H1 (cell line): ENCODE results near the gene TMEM235. TPM values are rescaled to one million over a fixed set of nuclear protein-coding genes. Genes with fewer than 3 reads are reported as not detected.

Experiments
- CTCF ChIA-PET: fragments of 300-600 bp; sonication (Branson Sonifier 250); formaldehyde crosslinking; loops from one replicate; lab custom pipeline; 2021; ENCODE audit not compliant: partially characterized antibody; lab: Charles Lee
- POLR2A ChIA-PET: fragments of 300-600 bp; sonication (Branson Sonifier 250); formaldehyde crosslinking; loops from one replicate; lab custom pipeline; 2021; ENCODE audit warnings: inconsistent platforms; ENCODE audit not compliant: partially characterized antibody; lab: Charles Lee
- DNase-seq, 2 experiments: peaks; one replicate each; pipeline versions ENCODE4 v3.0.0 to v3.0.0-alpha.2; 2010 to 2022; ENCODE audit warnings: low spot score in 2 of 2, low read depth in 1 of 2, mixed read lengths in 1 of 2
- FAIRE-seq: peaks from 2 replicates; lab custom pipeline; 2011; peaks lifted over from hg19 to GRCh38; lab: Jason Lieb, UNC
- H2AFZ ChIP-seq: 2 replicates; pipeline ENCODE4 v1.8.1; 2012; ENCODE audit warnings: low read length, inconsistent platforms
- H2AK5ac ChIP-seq: 2 replicates; pipeline ENCODE4 v1.6.1; 2013; ENCODE audit warnings: low read depth, low read length
- H2BK120ac ChIP-seq: replicated peaks from 2 replicates; pipeline ENCODE3; 2013; ENCODE audit warnings: low read depth, low read length, inconsistent platforms
- H2BK12ac ChIP-seq: 2 replicates; pipeline ENCODE4 v1.6.1; 2013; ENCODE audit warnings: low read depth, low read length
- H2BK15ac ChIP-seq: 2 replicates; pipeline ENCODE4 v1.6.1; 2013; ENCODE audit warnings: low read length
- H2BK20ac ChIP-seq: 2 replicates; pipeline ENCODE4 v1.6.1; 2013; ENCODE audit warnings: low read length
- H2BK5ac ChIP-seq: 2 replicates; pipeline ENCODE4 v1.6.1; 2013; ENCODE audit warnings: low read depth, low read length
- H3K14ac ChIP-seq: 2 replicates; pipeline ENCODE4 v1.6.1; 2013; ENCODE audit warnings: inconsistent platforms; ENCODE audit not compliant: insufficient read length
- H3K18ac ChIP-seq: 2 replicates; pipeline ENCODE4 v1.6.1; 2013; ENCODE audit warnings: low read length; ENCODE audit errors: extremely low read depth
- H3K23ac ChIP-seq: 2 replicates; pipeline ENCODE4 v1.6.1; 2013; ENCODE audit warnings: inconsistent platforms; ENCODE audit not compliant: insufficient read length
- H3K23me2 ChIP-seq: 2 replicates; pipeline ENCODE4 v1.6.1; 2013; ENCODE audit warnings: low read depth, low read length
- H3K27ac ChIP-seq: 2 replicates; pipeline ENCODE4 v1.6.1; 2011; ENCODE audit warnings: low read depth, low read length, inconsistent platforms
- H3K27me3 ChIP-seq, 4 experiments: replicated peaks in 1 of 4; 1 replicate in 1 of 4; 2 replicates in 3 of 4; pipeline versions ENCODE4 v1.6.1 to v1.8.1; 2011 to 2013; ENCODE audit warnings: low read length in 3 of 4, mild to moderate bottlenecking in 3 of 4, inconsistent platforms in 2 of 4, mixed read lengths in 2 of 4, moderate library complexity in 1 of 4; ENCODE audit not compliant: control insufficient read depth in 3 of 4, insufficient read depth in 3 of 4; ENCODE audit errors: extremely low read depth in 1 of 4
- H3K36me3 ChIP-seq, 4 experiments: 2 replicates each; pipeline versions ENCODE4 v1.6.1 to v1.8.1; 2011 to 2013; ENCODE audit warnings: mild to moderate bottlenecking in 4 of 4, low read length in 3 of 4, moderate library complexity in 2 of 4, control low read depth in 1 of 4, inconsistent platforms in 1 of 4; ENCODE audit not compliant: insufficient read depth in 4 of 4, control insufficient read depth in 2 of 4
- H3K4ac ChIP-seq: replicated peaks from 2 replicates; pipeline ENCODE3; 2013; ENCODE audit warnings: low read length, low read depth, mixed read lengths, inconsistent platforms; ENCODE audit not compliant: insufficient read length
- H3K4me1 ChIP-seq, 4 experiments: replicated peaks in 1 of 4; 1 replicate in 1 of 4; 2 replicates in 3 of 4; pipeline versions ENCODE4 v1.6.1 to v1.8.1; 2011 to 2013; ENCODE audit warnings: low read length in 3 of 4, inconsistent platforms in 2 of 4, mixed read lengths in 1 of 4; ENCODE audit not compliant: insufficient read depth in 4 of 4, control insufficient read depth in 3 of 4
- H3K4me2 ChIP-seq, 2 experiments: 2 replicates each; pipeline versions ENCODE4 v1.6.1 to v1.8.1; 2011 to 2013; ENCODE audit warnings: low read depth in 2 of 2, low read length in 2 of 2, control low read depth in 1 of 2, inconsistent platforms in 1 of 2, mild to moderate bottlenecking in 1 of 2; ENCODE audit not compliant: insufficient read depth in 1 of 2
- H3K4me3 ChIP-seq, 4 experiments: fragments of 200-600, 300-600 bp in 1 of 4; sonication (generic), shearing (Covaris generic), sonication (Bioruptor Twin) in 1 of 4; 2 replicates each; pipeline versions ENCODE4 v1.5.1 to v1.8.1; 2011 to 2016; ENCODE audit warnings: low read length in 4 of 4, low read depth in 3 of 4, control low read depth in 2 of 4, inconsistent platforms in 2 of 4, mild to moderate bottlenecking in 2 of 4, mixed read lengths in 1 of 4, moderate library complexity in 1 of 4; ENCODE audit not compliant: insufficient read depth in 2 of 4; ENCODE audit errors: extremely low read depth in 1 of 4
- H3K56ac ChIP-seq: replicated peaks from 2 replicates; pipeline ENCODE3; 2013; ENCODE audit warnings: low read depth, mild to moderate bottlenecking, mixed read lengths, low read length, inconsistent platforms; ENCODE audit not compliant: insufficient read length
- H3K79me1 ChIP-seq: 2 replicates; pipeline ENCODE4 v1.6.1; 2013; ENCODE audit warnings: low read depth, low read length, control low read depth
- H3K79me2 ChIP-seq, 2 experiments: 2 replicates each; pipeline versions ENCODE4 v1.6.1 to v1.8.1; 2012 to 2013; ENCODE audit warnings: low read length in 2 of 2, mild to moderate bottlenecking in 2 of 2, inconsistent platforms in 1 of 2; ENCODE audit not compliant: insufficient read depth in 2 of 2, control insufficient read depth in 1 of 2
- H3K9ac ChIP-seq, 4 experiments: replicated peaks in 1 of 4; 1 replicate in 1 of 4; 2 replicates in 3 of 4; pipeline versions ENCODE4 v1.6.1 to v1.8.1; 2011 to 2013; ENCODE audit warnings: low read depth in 3 of 4, low read length in 3 of 4, control low read depth in 2 of 4, mild to moderate bottlenecking in 2 of 4, moderate library complexity in 2 of 4, inconsistent platforms in 1 of 4; ENCODE audit errors: extremely low read depth in 1 of 4
- H3K9me3 ChIP-seq, 2 experiments: 2 replicates each; pipeline versions ENCODE4 v1.6.1 to v1.8.1; 2012 to 2013; ENCODE audit warnings: mild to moderate bottlenecking in 2 of 2, moderate library complexity in 2 of 2, control low read depth in 1 of 2, inconsistent platforms in 1 of 2, low read depth in 1 of 2, low read length in 1 of 2, mixed read lengths in 1 of 2; ENCODE audit not compliant: insufficient read depth in 2 of 2
- H4K20me1 ChIP-seq, 2 experiments: replicated peaks in 1 of 2; 2 replicates each; pipeline versions ENCODE3 to v1.8.1; 2011 to 2013; ENCODE audit warnings: inconsistent platforms in 2 of 2, low read length in 2 of 2, mild to moderate bottlenecking in 1 of 2; ENCODE audit not compliant: insufficient read depth in 2 of 2, control insufficient read depth in 1 of 2
- H4K5ac ChIP-seq: 2 replicates; pipeline ENCODE4 v1.6.1; 2013; ENCODE audit warnings: low read length, low read depth, mixed read lengths, inconsistent platforms; ENCODE audit not compliant: insufficient read length
- H4K8ac ChIP-seq: 2 replicates; pipeline ENCODE4 v1.8.0; 2013; ENCODE audit warnings: mild to moderate bottlenecking, moderate library complexity, low read length, inconsistent platforms; ENCODE audit not compliant: insufficient read depth; ENCODE audit errors: extremely low read depth
- H4K91ac ChIP-seq: replicated peaks from 2 replicates; pipeline ENCODE3; 2013; ENCODE audit warnings: low read length, mixed read lengths, inconsistent platforms; ENCODE audit not compliant: insufficient read length
- FOSL1 ChIP-seq: IDR thresholded peaks from 2 replicates; pipeline ENCODE4 v1.6.1; 2011; ENCODE audit warnings: mild to moderate bottlenecking, low read depth, low read length, moderate library complexity; ENCODE audit not compliant: insufficient read depth
- KDM1A ChIP-seq: fragments of 200-600, 300-600 bp; sonication (generic); IDR thresholded peaks from 2 replicates; pipeline ENCODE4 v1.7.1; 2016; ENCODE audit warnings: mild to moderate bottlenecking, low read length, borderline replicate concordance
- KDM5A ChIP-seq: fragments of 200-600 bp; IDR thresholded peaks from 2 replicates; pipeline ENCODE4 v1.7.1; 2012; ENCODE audit warnings: mild to moderate bottlenecking, low read length, inconsistent platforms, mixed read lengths
- PHF8 ChIP-seq: fragments of 200-600 bp; sonication (generic); conservative IDR thresholded peaks from 2 replicates; pipeline ENCODE4 v1.7.1; 2012; ENCODE audit warnings: low read depth, mild to moderate bottlenecking, inconsistent platforms, low read length, moderate library complexity
- TAF1 ChIP-seq: IDR thresholded peaks from 2 replicates; pipeline ENCODE4 v1.6.1; 2011; ENCODE audit warnings: mild to moderate bottlenecking, low read depth, low read length
- WGBS, 2 experiments: shearing (Covaris generic) in 1 of 2; methylation state at CpG; one replicate each; pipeline versions ENCODE4 v1.1.6 to v1.1.7; 2013 to 2015; ENCODE audit warnings: low lambda C conversion rate in 2 of 2, mixed read lengths in 2 of 2, inconsistent platforms in 1 of 2, low coverage in 1 of 2, missing lambda C conversion rate in 1 of 2; ENCODE audit not compliant: insufficient replicate concordance in 2 of 2, insufficient coverage in 1 of 2, insufficient read length in 1 of 2; ENCODE audit errors: extremely low coverage in 1 of 2, missing lambda C conversion rate in 1 of 2; 5-methylcytosine and 5-hydroxymethylcytosine counted together
- polyA plus RNA-seq, 7 experiments: library from polyadenylated mRNA; depleted of rRNA in 3 of 7; stranded (reverse) in 5 of 7; unstranded in 2 of 7; fragments of >200 nt in 5 of 7; fragments of 200-250 nt in 2 of 7; gene quantifications; 1 replicate in 5 of 7; 2 replicates in 1 of 7; 4 replicates in 1 of 7; pipeline versions ENCODE4 v1.2.1 to v1.2.3, GENCODE V29; 2011 to 2013; ENCODE audit warnings: missing spikeins in 2 of 7, mixed read lengths in 2 of 7
- total RNA-seq: library from RNA; stranded (reverse); fragmentation: NEBNext Ultra II Directional; extraction: Animal tissue kit (Norgen Biotek cat#: 25700); gene quantifications from 2 replicates; pipeline ENCODE4 v1.2.1, GENCODE V29; 2021

TMEM235 gene
- total and polyA plus RNA-seq, 2 of the 8 experiments (the other 6 are each of a cell fraction or from before 2014, with no cell fraction given) = 0.05 to 0.15 TPM

GRCh38 chr17:78279360-78279990 lies 48.0 kb downstream of the TMEM235 start:
- H3K9me3 ChIP-seq = no peaks in the 10 kb centered on the region
- TF ChIP-seq TAF1 = no peak
- TF ChIP-seq PHF8 = no peak
- TF ChIP-seq FOSL1 = no peak
- TF ChIP-seq KDM5A = no peak
- no peak for TF ChIP-seq KDM1A
- H3K56ac ChIP-seq = no peak overlapping the region
- no peaks in the 10 kb centered on the region for H3K23me2 ChIP-seq
- peak overlapping the region; percentile 24; the same call in 1 of the 2 replicates for H2BK5ac ChIP-seq
- no peak overlapping the region for H3K23ac ChIP-seq
- H3K4me1 ChIP-seq = peaks cover 0 to 18% (median 12%) of the 10 kb centered on the region in 4 experiments; a peak in 5 of 7 replicates
- no peak overlapping the region for H3K14ac ChIP-seq
- no peak overlapping the region for H4K91ac ChIP-seq
- H3K4ac ChIP-seq = no peak overlapping the region
- no peak for DNase-seq
- no peaks in the 10 kb centered on the region for H3K27me3 ChIP-seq
- ChIA-PET CTCF (interaction anchor here (0.6 to 4.6 kb wide), 7 partner anchors 10 to 141 kb away, joined by 3 to 28 read pairs (median 3); no protein-coding TSS in a partner anchor), POLR2A (interaction anchor here (1.9 kb wide), 1 partner anchor 9 kb away, joined by 6 read pairs; no protein-coding TSS in a partner anchor)
- H3K18ac ChIP-seq = 0 out of 2 replicates have a peak overlapping the region, but pooled peaks have one; percentile 19
- H2BK15ac ChIP-seq = peak overlapping the region; percentile 65; the same call in 1 of the 2 replicates
- H4K20me1 ChIP-seq = no peaks in the 10 kb centered on the region
- no peak overlapping the region for H2BK20ac ChIP-seq
- WGBS, 2 experiments = 79% methylated on average over 5 of the region's 5 CpGs; no CpG with 5 or more reads in 1 of the 2 experiments
- no peak for FAIRE-seq
- no peak overlapping the region for H3K9ac ChIP-seq
- no peak overlapping the region for H2BK120ac ChIP-seq
- H4K5ac ChIP-seq = no peak overlapping the region
- H4K8ac ChIP-seq = no peak overlapping the region
- no peaks in the 10 kb centered on the region for H3K36me3 ChIP-seq
- H3K27ac ChIP-seq = no peak overlapping the region
- H3K4me2 ChIP-seq = no peak overlapping the region
- peak overlapping the region; percentile 27; the same call in 1 of the 2 replicates for H2BK12ac ChIP-seq
- H2AFZ ChIP-seq = no peak overlapping the region
- no peaks in the 10 kb centered on the region for H3K79me2 ChIP-seq
- no peak overlapping the region for H2AK5ac ChIP-seq
- no peaks in the 10 kb centered on the region for H3K79me1 ChIP-seq
- H3K4me3 ChIP-seq = no peak overlapping the region
